Skin of body (tissue), 2 donors: ENCODE measurements around the gene PDE2A. TPM values are rescaled to one million over a fixed set of nuclear protein-coding genes. Genes with fewer than 3 reads are reported as not detected.
A peak's percentile ranks its signal among the peaks of the same experiment; 100 is the strongest.

Experiments
- DNase-seq: peaks from one replicate; lab custom pipeline; 2025; lab: John Stamatoyannopoulos, UW
- total RNA-seq: library from RNA; depleted of rRNA; stranded (reverse); fragments of >200 nt; gene quantifications from one replicate; pipeline ENCODE4 v1.2.3, GENCODE V29; 2014

The PDE2A gene
- total RNA-seq, 1 donor from 2014 or later = 12.3 TPM

- no peak for DNase-seq
These were observed 30.6 kb upstream of the PDE2A start for GRCh38 chr11:72704783-72705265.

DNA sequence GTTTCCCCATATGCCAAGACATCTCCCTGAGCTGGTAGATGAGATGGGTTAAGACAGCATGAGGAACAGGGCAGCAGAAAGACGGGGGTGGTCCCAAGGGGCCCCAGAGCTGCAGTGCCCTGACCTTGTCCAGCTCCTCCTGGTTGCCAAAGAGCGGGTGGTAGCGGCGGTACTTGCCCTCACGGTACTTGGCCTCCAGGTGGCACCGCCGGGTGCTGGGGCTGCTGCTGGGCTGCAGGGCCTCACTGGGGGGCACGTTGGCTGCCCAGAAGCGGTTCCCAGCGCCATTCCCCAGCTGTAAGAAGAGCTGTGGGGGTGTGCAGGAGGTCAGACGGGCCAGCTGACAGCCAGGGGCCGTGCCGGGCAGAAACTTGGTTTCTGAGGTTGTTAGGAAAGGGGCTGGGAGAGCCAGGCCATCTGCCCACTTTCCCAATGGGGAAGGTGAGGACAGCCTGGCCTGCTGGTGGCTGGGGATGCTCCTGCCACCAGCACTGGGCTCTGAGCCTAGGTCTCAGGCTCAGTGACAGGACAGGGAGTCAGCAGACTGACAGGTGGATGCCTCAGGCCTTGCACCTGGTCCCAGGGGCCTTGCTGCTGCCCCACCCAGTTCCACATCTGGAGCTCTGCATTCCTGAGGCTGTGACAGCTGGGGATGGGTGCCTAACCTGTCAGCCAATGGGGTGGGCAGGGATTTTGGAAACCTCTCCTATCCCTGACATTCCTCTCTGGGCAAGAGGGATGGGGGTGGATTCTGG is 30.0 kb upstream of the PDE2A start:
- no peak for DNase-seq

DNA sequence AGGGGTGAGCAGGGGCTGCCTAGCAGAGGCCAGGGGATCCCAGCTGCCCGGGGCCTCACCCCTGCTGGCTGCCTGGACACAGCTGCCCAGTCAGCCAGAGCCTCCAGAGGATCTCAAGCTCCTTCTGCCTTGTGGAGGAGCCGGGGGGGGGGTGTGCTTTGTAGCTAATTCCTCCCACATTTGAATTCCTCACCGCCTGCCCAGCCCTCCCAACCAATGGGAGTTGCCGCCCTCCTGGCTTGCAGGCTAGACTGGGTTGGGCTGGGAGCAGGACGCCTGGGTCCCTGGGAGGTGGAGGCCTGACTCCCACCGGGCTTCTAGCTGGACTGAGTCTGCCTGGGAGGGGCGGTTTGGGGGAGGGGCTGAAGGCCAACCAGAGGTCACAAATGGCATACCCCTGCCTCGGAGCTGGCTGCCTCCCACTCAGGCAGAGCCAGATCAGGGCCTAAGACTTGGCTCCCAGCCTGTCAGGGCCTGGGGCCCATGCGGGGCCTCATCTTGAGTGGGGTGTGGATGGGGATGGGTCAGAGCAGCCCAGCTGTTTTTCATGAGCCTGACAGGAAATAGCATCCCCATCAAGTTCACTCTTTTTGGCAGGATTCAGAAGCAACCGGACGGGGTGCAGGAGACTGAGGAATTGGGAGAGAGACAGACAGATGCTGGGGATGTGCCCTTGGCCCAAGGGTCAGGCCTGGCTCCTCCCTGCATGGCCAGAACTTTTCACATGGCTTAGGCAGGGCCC is 29.2 kb upstream of the PDE2A start:
- peak; percentile 97 for DNase-seq

DNA sequence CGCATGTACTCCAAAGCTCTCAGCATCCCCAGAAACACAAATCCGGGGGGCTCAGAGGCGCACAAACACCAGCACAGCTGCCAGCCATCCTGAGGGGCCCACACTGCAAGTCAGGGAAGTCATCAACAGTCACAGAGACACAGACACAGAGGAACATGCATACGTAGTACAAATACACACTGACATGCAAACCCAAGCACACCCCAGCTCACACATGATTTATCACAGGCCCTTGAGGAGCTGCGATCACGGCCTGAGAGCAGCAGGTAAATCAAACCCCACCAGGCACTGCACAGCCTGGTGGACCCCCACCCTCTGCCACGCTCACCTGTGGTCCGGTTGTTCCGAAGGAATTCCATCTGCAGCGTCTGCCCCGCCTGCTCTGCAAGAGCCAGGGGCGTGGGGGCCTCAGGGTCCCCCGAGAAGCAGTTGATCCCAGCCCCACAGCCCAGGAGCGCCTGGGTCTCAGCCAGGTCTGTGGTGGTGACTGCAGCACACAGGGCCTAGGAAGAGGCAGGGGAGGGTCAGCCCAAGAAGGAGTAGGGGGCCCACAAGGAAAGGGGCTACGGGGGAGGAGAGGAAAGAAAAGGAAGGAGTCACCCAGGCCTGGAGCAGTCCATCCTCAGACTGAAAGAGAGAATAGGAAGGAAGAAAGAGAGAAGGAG is 28.5 kb upstream of the PDE2A start:
- peak; percentile 27 for DNase-seq

- DNase-seq = no peak
These were observed 27.9 kb upstream of the PDE2A start for GRCh38 chr11:72702096-72702495.

- DNase-seq = no peak
These were observed 27.2 kb upstream of the PDE2A start for GRCh38 chr11:72701466-72701865.

DNA sequence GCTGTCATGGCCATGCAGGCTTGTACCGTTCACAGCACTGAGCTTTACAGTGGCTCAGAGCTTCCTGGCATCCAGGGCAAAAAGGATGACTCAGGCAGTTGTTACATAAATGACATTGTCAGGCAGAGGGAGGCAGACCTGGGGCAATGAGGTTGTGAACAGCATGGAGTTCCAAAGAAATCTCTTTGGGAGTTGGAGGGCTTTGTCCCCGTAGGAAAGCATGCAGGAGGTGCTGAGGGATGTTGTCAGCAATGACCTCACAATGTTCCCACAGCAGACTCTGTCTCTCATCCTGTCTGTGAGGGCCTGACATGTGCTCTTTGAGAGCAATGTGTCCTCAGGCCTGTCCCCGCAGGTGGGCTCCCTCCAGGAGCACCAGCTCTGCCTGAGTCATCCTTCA is 25.9 kb upstream of the PDE2A start:
- DNase-seq = no peak

DNA sequence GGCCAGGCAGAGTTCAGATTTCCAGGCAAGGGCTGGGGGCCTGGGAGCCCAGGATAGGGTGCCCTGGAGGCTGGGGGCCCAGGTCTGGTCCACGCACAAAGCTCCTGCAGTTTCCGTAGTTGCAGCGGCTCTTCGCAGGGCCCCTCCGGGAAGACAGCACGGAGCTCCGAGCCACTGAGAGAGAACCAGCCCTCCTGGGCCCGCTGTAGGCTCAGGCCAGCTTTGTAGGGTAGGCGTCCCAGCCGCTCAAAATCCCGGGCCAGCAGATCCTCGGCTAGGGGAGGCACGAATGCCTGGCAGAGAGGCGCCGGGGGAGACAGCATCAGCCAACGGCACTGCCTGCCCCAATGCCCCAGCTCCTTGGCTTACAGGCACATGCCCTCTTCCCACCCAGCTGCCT is 23.6 kb upstream of the PDE2A start:
- no peak for DNase-seq

GRCh38 chr11:72696866-72697700 is 22.9 kb upstream of the PDE2A start:
- no peak for DNase-seq

- DNase-seq = no peak
These were observed 21.1 kb upstream of the PDE2A start for GRCh38 chr11:72695354-72695753.

DNA sequence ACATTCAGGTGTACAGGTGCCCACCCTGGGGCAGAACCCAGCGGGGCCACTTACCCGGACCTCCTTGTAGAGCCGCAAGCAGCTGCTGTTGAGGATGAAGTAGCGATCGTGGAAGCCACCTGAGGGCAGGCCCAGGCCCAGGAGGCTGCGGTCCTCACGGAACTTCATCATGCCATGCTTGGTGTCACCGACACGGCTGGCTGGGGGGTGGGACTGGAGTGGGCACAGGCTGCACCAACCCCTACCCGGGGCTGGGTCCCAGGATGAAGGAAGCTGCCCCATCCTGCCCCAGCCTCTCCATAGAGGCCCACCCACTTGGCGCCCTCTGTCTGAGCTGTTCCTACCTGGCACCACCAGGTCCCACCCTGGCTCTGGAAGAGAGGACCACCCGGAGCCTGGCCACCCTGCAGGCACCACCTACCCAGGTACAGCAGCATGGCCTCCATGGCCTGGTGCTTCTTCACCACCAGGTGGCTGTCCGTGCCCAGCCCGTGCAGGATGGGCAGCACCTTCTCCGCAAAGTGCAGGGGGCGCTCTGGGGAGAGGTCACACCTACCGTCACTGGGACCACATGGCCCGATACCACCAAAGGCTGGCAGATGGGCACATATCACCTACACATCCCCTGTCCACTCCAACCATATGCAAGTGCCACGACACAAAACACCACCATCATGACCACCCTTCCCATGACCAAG is 19.2 kb upstream of the PDE2A start:
- DNase-seq = no peak

- DNase-seq = no peak
These were observed 18.4 kb upstream of the PDE2A start for GRCh38 chr11:72692498-72693237.

DNA sequence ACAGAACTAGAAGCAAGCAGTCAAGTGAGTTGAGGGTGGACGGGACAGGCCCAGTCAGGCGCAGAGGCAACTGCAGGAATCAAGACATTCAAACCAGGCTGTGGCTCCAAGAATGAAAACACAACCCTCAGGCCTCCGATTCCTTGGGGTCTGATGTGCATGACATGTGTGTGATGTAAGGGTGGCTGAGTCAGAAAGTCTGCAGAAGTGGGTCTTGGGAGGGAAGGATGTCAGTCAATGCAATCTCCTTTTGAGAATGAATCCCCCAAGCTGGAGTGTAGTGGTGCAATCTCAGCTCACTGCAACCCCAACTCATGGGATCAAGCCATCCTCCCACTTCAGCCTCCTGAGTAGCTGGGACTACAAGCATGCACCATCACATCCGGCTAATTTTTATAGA is 15.9 kb upstream of the PDE2A start:
- DNase-seq = no peak

- DNase-seq = no peak
These were observed 14.7 kb upstream of the PDE2A start for GRCh38 chr11:72688929-72689328.

DNA sequence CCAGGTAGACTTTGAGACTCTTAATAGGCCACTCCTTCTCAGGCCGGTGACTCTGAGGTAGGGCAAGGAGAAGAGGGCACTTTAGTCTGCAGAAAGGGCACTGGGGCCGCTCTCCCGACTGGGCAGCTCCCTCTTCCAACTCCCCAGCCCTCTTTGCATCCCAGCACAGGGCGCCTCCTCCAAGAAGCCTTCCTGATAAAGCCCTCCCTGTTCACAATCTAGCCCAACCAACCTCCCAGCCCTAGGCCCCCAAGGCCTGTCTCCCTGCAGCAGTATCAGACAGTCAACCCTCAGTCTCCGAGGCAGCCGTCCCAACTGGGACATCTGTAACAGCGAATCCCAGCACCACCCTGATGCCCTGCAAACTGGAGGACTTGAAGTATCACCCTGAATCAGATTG is 14.3 kb upstream of the PDE2A start:
- no peak for DNase-seq

- no peak for DNase-seq
These were observed 13.1 kb upstream of the PDE2A start for GRCh38 chr11:72687326-72687725.

- DNase-seq = no peak
These were observed 12.5 kb upstream of the PDE2A start for GRCh38 chr11:72686639-72687220.

GRCh38 chr11:72685560-72686480 is 11.6 kb upstream of the PDE2A start:
- DNase-seq = peak; percentile 83
